Upper lobe of right lung (tissue), 1 donor: Measurements from ENCODE around the gene ZNF800. TPM values are rescaled to one million over a fixed set of nuclear protein-coding genes. Genes with fewer than 3 reads are reported as not detected.

Experiments used
- ATAC-seq: fragments of 200-7000 bp; cut with Tn5 transposase; one replicate; pipeline ENCODE4 v1.9.1; 2020; ENCODE audit warnings: mild to moderate bottlenecking, moderate library complexity
- DNase-seq: peaks from one replicate; pipeline ENCODE4 v3.0.0-alpha.2; 2020
- H3K27ac ChIP-seq: fragments of 200-600 bp; one replicate; pipeline ENCODE4 v1.8.0; 2022
- H3K27me3 ChIP-seq: fragments of 200-600 bp; one replicate; pipeline ENCODE4 v1.8.0; 2022; ENCODE audit warnings: mild to moderate bottlenecking
- H3K36me3 ChIP-seq: fragments of 200-600 bp; one replicate; pipeline ENCODE4 v1.8.0; 2022
- H3K4me1 ChIP-seq: fragments of 200-600 bp; one replicate; pipeline ENCODE4 v1.8.0; 2022
- H3K4me3 ChIP-seq: fragments of 200-600 bp; one replicate; pipeline ENCODE4 v1.8.0; 2022; ENCODE audit warnings: mild to moderate bottlenecking
- H3K9me3 ChIP-seq: fragments of 200-600 bp; one replicate; pipeline ENCODE4 v1.8.0; 2022
- CTCF ChIP-seq: fragments of 200-600 bp; IDR thresholded peaks from one replicate; pipeline ENCODE4 v1.8.0; 2022; ENCODE audit warnings: antibody characterized with exemption
- intact Hi-C: fragments of 100-400 bp; cut with DNase I; formaldehyde crosslinking; loops from one replicate; pipeline ENCODE4 v1.11.0; 2022
- total RNA-seq: library from RNA; stranded (reverse); fragmentation: NEBNext Ultra II Directional; extraction: Animal tissue kit (Norgen Biotek cat#: 25700); gene quantifications from one replicate; pipeline ENCODE4 v1.2.1, GENCODE V29; 2021
- donor health status: DM: no; HTN: yes; CAD: no; lungs with severe emphysema.

The ZNF800 gene
- total RNA-seq, 1 donor from 2014 or later: 34.9 TPM

- Histone ChIP-seq H3K27me3 (no peaks in the 10 kb centered on the region), H3K4me3 (no peak overlapping the region), H3K36me3 (peaks cover 59% of the 10 kb centered on the region), H3K27ac (no peak overlapping the region), H3K9me3 (no peaks in the 10 kb centered on the region), H3K4me1 (peaks cover 20% of the 10 kb centered on the region)
- ATAC-seq (no peak), DNase-seq (no peak)
- TF ChIP-seq CTCF: no peak
- intact Hi-C loops: no loop called here
Observed at GRCh38 chr7:127387974-127388373, 4.5 kb downstream of the ZNF800 start.

- no peaks in the 10 kb centered on the region for H3K9me3 ChIP-seq
- H3K27ac ChIP-seq: no peak overlapping the region
- H3K27me3 ChIP-seq: no peaks in the 10 kb centered on the region
- no peak for DNase-seq
- ATAC-seq: no peak
- TF ChIP-seq CTCF: no peak
- no peak overlapping the region for H3K4me3 ChIP-seq
- peaks cover 5% of the 10 kb centered on the region for H3K4me1 ChIP-seq
- intact Hi-C loops: no loop called here
- H3K36me3 ChIP-seq: peaks cover 36% of the 10 kb centered on the region
Observed at GRCh38 chr7:127383123-127383835, 9.2 kb downstream of the ZNF800 start.

GRCh38 chr7:127382301-127383085 is 10.0 kb downstream of the ZNF800 start:
- ATAC-seq: no peak
- intact Hi-C loops: no loop called here
- Histone ChIP-seq H3K36me3 (peaks cover 33% of the 10 kb centered on the region), H3K27ac (no peak overlapping the region), H3K27me3 (no peaks in the 10 kb centered on the region), H3K4me1 (peaks cover 5% of the 10 kb centered on the region), H3K9me3 (no peaks in the 10 kb centered on the region), H3K4me3 (no peak overlapping the region)
- DNase-seq: no peak
- TF ChIP-seq CTCF: no peak

GRCh38 chr7:127380479-127380878 is 12.0 kb downstream of the ZNF800 start:
- DNase-seq (no peak), ATAC-seq (no peak)
- no peak overlapping the region for H3K27ac ChIP-seq
- peaks cover 32% of the 10 kb centered on the region for H3K36me3 ChIP-seq
- no peaks in the 10 kb centered on the region for H3K9me3 ChIP-seq
- no peak for TF ChIP-seq CTCF
- intact Hi-C loops: no loop called here
- H3K4me1 ChIP-seq: peaks cover 5% of the 10 kb centered on the region
- no peak overlapping the region for H3K4me3 ChIP-seq
- no peaks in the 10 kb centered on the region for H3K27me3 ChIP-seq

- Histone ChIP-seq H3K9me3 (no peaks in the 10 kb centered on the region), H3K36me3 (peaks cover 32% of the 10 kb centered on the region), H3K27me3 (no peaks in the 10 kb centered on the region), H3K4me1 (peaks cover 5% of the 10 kb centered on the region), H3K4me3 (no peak overlapping the region), H3K27ac (no peak overlapping the region)
- DNase-seq (no peak), ATAC-seq (no peak)
- no peak for TF ChIP-seq CTCF
- intact Hi-C loops: no loop called here
Observed at GRCh38 chr7:127379642-127380041, 12.9 kb downstream of the ZNF800 start.
